ENCODE results near the gene USP46. TPM values are rescaled to one million over a fixed set of nuclear protein-coding genes. Genes with fewer than 3 reads are reported as not detected.

Gene USP46
- total RNA-seq, 2 donors from 2014 or later, result 9.2 to 26.3 TPM

DNA sequence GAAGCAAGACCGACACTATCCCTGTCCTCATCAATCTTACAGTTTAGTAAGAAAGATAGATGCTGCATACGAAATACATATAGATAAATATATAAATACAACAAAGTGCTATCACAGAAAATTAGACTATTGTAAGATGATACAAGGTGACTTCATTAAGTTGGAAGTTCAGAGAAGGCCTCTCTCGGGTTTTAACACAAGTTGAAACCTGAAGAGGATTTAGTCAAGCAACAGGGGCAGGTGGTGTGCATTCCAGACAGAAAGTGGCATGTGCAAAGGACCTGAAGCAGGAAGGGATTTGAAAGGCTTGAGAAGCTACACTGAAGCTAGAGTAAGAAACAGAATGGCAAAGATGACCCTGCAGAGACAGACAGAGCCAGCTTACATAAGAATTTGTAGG lies 36.5 kb downstream of the USP46 start:
- H3K4me3 ChIP-seq, result no peak overlapping the region
- TF ChIP-seq POLR2AphosphoS5 (IDR thresholded peaks at IDR 0.05) (no peak), POLR2A (IDR thresholded peaks at IDR 0.05) (no peak), CTCF (IDR thresholded peaks at IDR 0.05) (no peak)
- no peaks in the 10 kb centered on the region for H3K27me3 ChIP-seq (replicated peaks; ENCODE audit: insufficient read depth)
- H3K36me3 ChIP-seq, result no peaks in the 10 kb centered on the region
- no peak for DNase-seq (ENCODE audit: low spot score)
- intact Hi-C loops (cut with DNase I), result no loop called here
- no peaks in the 10 kb centered on the region for H3K9me3 ChIP-seq
- H3K4me1 ChIP-seq (replicated peaks), result no peaks in the 10 kb centered on the region
- H3K27ac ChIP-seq, result no peak overlapping the region
- WGBS, result 92% methylated on average over 3 of the region's 3 CpGs

- DNase-seq (ENCODE audit: low spot score), result no peak
- no peaks in the 10 kb centered on the region for H3K4me1 ChIP-seq (replicated peaks)
- no peak for TF ChIP-seq CTCF (IDR thresholded peaks at IDR 0.05)
- TF ChIP-seq POLR2A (IDR thresholded peaks at IDR 0.05), result no peak
- TF ChIP-seq POLR2AphosphoS5 (IDR thresholded peaks at IDR 0.05), result no peak
- no peak overlapping the region for H3K4me3 ChIP-seq
- no peaks in the 10 kb centered on the region for H3K27me3 ChIP-seq (replicated peaks; ENCODE audit: insufficient read depth)
- intact Hi-C loops (cut with DNase I), result no loop called here
- WGBS, result 98% methylated on average over 2 of the region's 2 CpGs
- H3K9me3 ChIP-seq, result no peaks in the 10 kb centered on the region
- no peak overlapping the region for H3K27ac ChIP-seq
- H3K36me3 ChIP-seq, result no peaks in the 10 kb centered on the region
Measured at GRCh38 chr4:52621567-52621966, 37.5 kb downstream of the USP46 start.

DNA sequence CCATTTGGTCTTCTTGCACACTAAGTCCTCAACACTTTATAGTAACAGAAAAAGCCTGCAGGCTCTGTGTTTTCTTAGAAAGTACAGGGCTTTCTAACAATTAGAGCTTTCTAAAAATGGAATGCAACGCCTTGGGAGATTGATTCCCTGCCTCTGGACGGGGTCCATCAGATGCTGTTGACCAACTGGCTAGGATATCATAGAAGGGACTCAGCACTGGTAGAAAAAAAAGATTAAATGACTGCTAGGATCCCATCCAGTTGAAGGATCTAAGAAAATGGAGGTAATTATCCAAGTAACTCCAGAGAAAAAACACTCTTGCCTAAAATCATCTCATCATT lies 39.5 kb downstream of the USP46 start:
- intact Hi-C loops (cut with DNase I), result no loop called here
- no peak overlapping the region for H3K4me3 ChIP-seq
- H3K27me3 ChIP-seq (replicated peaks; ENCODE audit: insufficient read depth), result no peaks in the 10 kb centered on the region
- TF ChIP-seq CTCF (IDR thresholded peaks at IDR 0.05), result no peak
- no peak for TF ChIP-seq POLR2AphosphoS5 (IDR thresholded peaks at IDR 0.05)
- TF ChIP-seq POLR2A (IDR thresholded peaks at IDR 0.05), result no peak
- H3K9me3 ChIP-seq, result no peaks in the 10 kb centered on the region
- no peak for DNase-seq (ENCODE audit: low spot score)
- 51% methylated on average over 2 of the region's 2 CpGs for WGBS
- H3K4me1 ChIP-seq (replicated peaks), result no peaks in the 10 kb centered on the region
- no peaks in the 10 kb centered on the region for H3K36me3 ChIP-seq
- no peak overlapping the region for H3K27ac ChIP-seq

DNA sequence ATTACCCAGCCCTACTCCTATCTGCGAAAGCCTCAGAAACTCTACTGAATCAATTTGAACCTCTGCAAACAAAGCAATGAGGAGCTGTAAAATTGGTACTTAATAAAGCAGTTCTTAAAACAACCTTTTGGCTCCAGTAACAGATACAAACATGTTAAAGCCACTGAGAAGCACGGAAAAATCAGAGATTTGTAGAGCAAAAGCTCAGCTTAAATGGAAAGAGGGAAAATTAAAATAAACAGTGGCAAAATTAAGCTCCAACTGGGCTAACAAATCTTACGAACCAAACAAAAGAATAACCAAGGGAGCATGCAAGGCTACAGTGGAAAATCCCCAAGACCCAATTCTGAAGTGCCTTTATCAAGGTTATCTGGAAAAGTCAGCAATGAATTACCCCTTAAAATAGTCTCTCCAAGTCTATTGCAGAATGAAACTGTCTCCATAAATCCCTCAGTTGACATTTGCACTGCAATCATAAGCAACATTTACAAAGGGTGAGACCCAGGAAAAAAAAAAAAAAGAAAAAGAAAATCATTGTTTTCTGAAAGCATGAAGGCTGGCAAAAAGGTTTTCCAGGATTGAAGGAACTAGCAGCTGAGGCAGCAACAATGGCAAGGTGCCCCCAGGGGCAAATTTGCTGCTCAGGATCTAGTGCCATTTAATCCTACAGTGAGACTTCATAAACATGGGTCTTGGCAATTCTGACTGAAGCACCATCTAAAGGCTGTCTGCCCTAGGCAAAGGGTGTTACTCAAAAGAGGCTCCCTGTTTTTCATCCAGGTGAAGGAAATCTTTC lies 40.1 kb downstream of the USP46 start:
- Histone ChIP-seq H3K9me3 (no peaks in the 10 kb centered on the region), H3K27ac (no peak overlapping the region), H3K4me1 (replicated peaks) (no peaks in the 10 kb centered on the region), H3K27me3 (replicated peaks; ENCODE audit: insufficient read depth) (no peaks in the 10 kb centered on the region), H3K4me3 (no peak overlapping the region), H3K36me3 (no peaks in the 10 kb centered on the region)
- DNase-seq (ENCODE audit: low spot score), result no peak
- intact Hi-C loops (cut with DNase I), result no loop called here
- TF ChIP-seq POLR2AphosphoS5 (IDR thresholded peaks at IDR 0.05), result no peak
- no peak for TF ChIP-seq POLR2A (IDR thresholded peaks at IDR 0.05)
- TF ChIP-seq CTCF (IDR thresholded peaks at IDR 0.05), result no peak
- 54% methylated on average over 3 of the region's 3 CpGs for WGBS

- Histone ChIP-seq H3K36me3 (no peaks in the 10 kb centered on the region), H3K9me3 (no peaks in the 10 kb centered on the region), H3K27ac (no peak overlapping the region), H3K4me1 (replicated peaks) (no peaks in the 10 kb centered on the region), H3K4me3 (no peak overlapping the region), H3K27me3 (replicated peaks; ENCODE audit: insufficient read depth) (no peaks in the 10 kb centered on the region)
- intact Hi-C loops (cut with DNase I), result no loop called here
- no peak for TF ChIP-seq CTCF (IDR thresholded peaks at IDR 0.05)
- no peak for TF ChIP-seq POLR2A (IDR thresholded peaks at IDR 0.05)
- no peak for TF ChIP-seq POLR2AphosphoS5 (IDR thresholded peaks at IDR 0.05)
- DNase-seq (ENCODE audit: low spot score), result no peak
- WGBS, result 81% methylated on average over 3 of the region's 3 CpGs
Measured at GRCh38 chr4:52617336-52618020, 41.6 kb downstream of the USP46 start.
